HepG2 (cell line): ENCODE data around the gene RPL4. TPM values are rescaled to one million over a fixed set of nuclear protein-coding genes. Genes with fewer than 3 reads are reported as not detected.

Experiments used
- ATAC-seq: fragments of 200-7000 bp; cut with Tn5 transposase; 3 replicates; pipeline ENCODE4 v1.9.1; 2020; ENCODE audit warnings: mild to moderate bottlenecking, moderate library complexity
- BruUV-seq: library from RNA; stranded (reverse); fragments of 400-500 nt; replicated peaks from 2 replicates; lab custom pipeline; 2021; lab: Mats Ljungman, UMichigan
- CTCF ChIA-PET: fragments of 300-600 bp; formaldehyde crosslinking; extraction: SDS; loops from one replicate; lab custom pipeline; 2021; ENCODE audit warnings: low total read pairs, inconsistent platforms, low intra/inter-chr PET ratio; lab: Yijun Ruan, JAX
- POLR2A ChIA-PET: fragments of 350-600 bp; sonication (Branson Sonifier 250); formaldehyde crosslinking; loops from one replicate; lab custom pipeline; 2020; ENCODE audit warnings: antibody characterized with exemption, inconsistent platforms; lab: Yijun Ruan, JAX
- DNase-seq: peaks from one replicate; pipeline ENCODE4 v3.0.0-alpha.2; 2015; ENCODE audit warnings: low spot score
- FAIRE-seq: peaks from 3 replicates; lab custom pipeline; 2011; peaks lifted over from hg19 to GRCh38; lab: Jason Lieb, UNC
- H2AFZ ChIP-seq: one replicate; pipeline ENCODE4 v1.6.1; 2011; ENCODE audit warnings: low read length, inconsistent platforms
- H3K27ac ChIP-seq: fragments of 300-600 bp; 3 replicates; pipeline ENCODE4 v1.8.0; 2011; ENCODE audit warnings: mixed run types, mild to moderate bottlenecking, mixed read lengths, low read length, inconsistent platforms; ENCODE audit not compliant: insufficient read depth; ENCODE audit errors: extremely low read length
- H3K27me3 ChIP-seq, 2 experiments: fragments of 200-600 bp in 1 of 2; 2 replicates in 1 of 2; 3 replicates in 1 of 2; pipeline versions ENCODE4 v1.6.0 to v1.8.0; 2011; ENCODE audit warnings: low read length in 2 of 2, mild to moderate bottlenecking in 2 of 2, moderate library complexity in 2 of 2, inconsistent platforms in 1 of 2; ENCODE audit not compliant: insufficient read depth in 2 of 2, control insufficient read depth in 1 of 2
- H3K36me3 ChIP-seq, 2 experiments: fragments of 200-600 bp in 1 of 2; replicated peaks in 1 of 2; 2 replicates in 1 of 2; 3 replicates in 1 of 2; pipeline versions ENCODE4 v1.5.1 to v1.8.0; 2011; ENCODE audit warnings: low read length in 2 of 2, inconsistent platforms in 1 of 2; ENCODE audit not compliant: insufficient read depth in 2 of 2, control insufficient read depth in 1 of 2
- H3K4me1 ChIP-seq: 2 replicates; pipeline ENCODE4 v1.5.1; 2012; ENCODE audit warnings: low read length, inconsistent platforms; ENCODE audit not compliant: insufficient read depth
- H3K4me2 ChIP-seq: 2 replicates; pipeline ENCODE4 v1.6.0; 2011; ENCODE audit warnings: low read depth, low read length, inconsistent platforms
- H3K4me3 ChIP-seq, 3 experiments: fragments of 200-600 bp in 1 of 3; sonication (generic), shearing (Covaris generic) in 1 of 3; replicated peaks in 1 of 3; 2 replicates each; pipeline ENCODE4 v1.5.1; 2011 to 2016; ENCODE audit warnings: low read length in 3 of 3, inconsistent platforms in 2 of 3, low read depth in 2 of 3, mild to moderate bottlenecking in 2 of 3, control low read depth in 1 of 3, mixed read lengths in 1 of 3; ENCODE audit not compliant: insufficient read depth in 1 of 3
- H3K79me2 ChIP-seq: one replicate; pipeline ENCODE4 v1.6.1; 2011; ENCODE audit warnings: low read length, inconsistent platforms; ENCODE audit not compliant: insufficient read depth
- H3K9ac ChIP-seq: 2 replicates; pipeline ENCODE4 v1.6.0; 2011; ENCODE audit warnings: mild to moderate bottlenecking, low read depth, low read length, inconsistent platforms; ENCODE audit not compliant: insufficient read depth
- H3K9me3 ChIP-seq: 2 replicates; pipeline ENCODE4 v1.5.1; 2012; ENCODE audit warnings: mild to moderate bottlenecking, low read length
- H4K20me1 ChIP-seq: 2 replicates; pipeline ENCODE4 v1.6.0; 2011; ENCODE audit warnings: inconsistent platforms, mild to moderate bottlenecking, low read length, moderate library complexity; ENCODE audit not compliant: insufficient read depth
- AHR ChIP-seq: IDR thresholded peaks from 2 replicates; pipeline ENCODE4 v1.6.1; 2018; ENCODE audit warnings: missing genetic modification reagents, missing compliant biosample characterization
- KAT7 ChIP-seq: IDR thresholded peaks from 2 replicates; pipeline ENCODE4 v1.6.1; 2018; ENCODE audit warnings: borderline replicate concordance, missing compliant biosample characterization
- PLRG1 ChIP-seq: fragments of 450-650 bp; conservative IDR thresholded peaks from 2 replicates; pipeline ENCODE4 v1.6.1; 2016
- RCOR2 ChIP-seq: IDR thresholded peaks from 2 replicates; pipeline ENCODE4 v1.6.1; 2016; ENCODE audit warnings: missing biosample characterization, missing genetic modification reagents
- SAP130 ChIP-seq: IDR thresholded peaks from 2 replicates; pipeline ENCODE4 v1.6.1; 2016; ENCODE audit warnings: low read depth
- ZNF333 ChIP-seq: sonication (generic); formaldehyde crosslinking; IDR thresholded peaks from 2 replicates; pipeline ENCODE4 v1.4.0; 2020; ENCODE audit warnings: mild to moderate bottlenecking, missing genetic modification reagents, borderline replicate concordance
- ZNF335 ChIP-seq: sonication (generic); formaldehyde crosslinking; IDR thresholded peaks from 2 replicates; pipeline ENCODE4 v1.4.0; 2020; ENCODE audit warnings: missing genetic modification reagents
- ZNF501 ChIP-seq: sonication (generic); formaldehyde crosslinking; IDR thresholded peaks from 2 replicates; pipeline ENCODE4 v1.5.1; 2020; ENCODE audit warnings: mild to moderate bottlenecking, moderate library complexity, missing genetic modification reagents
- ZNF577 ChIP-seq: sonication (generic); formaldehyde crosslinking; IDR thresholded peaks from 2 replicates; pipeline ENCODE4 v1.4.0; 2020; ENCODE audit warnings: mild to moderate bottlenecking, low read depth, missing genetic modification reagents, borderline replicate concordance
- ZNF660 ChIP-seq: sonication (generic); formaldehyde crosslinking; IDR thresholded peaks from 2 replicates; pipeline ENCODE4 v1.5.1; 2020; ENCODE audit warnings: mild to moderate bottlenecking, low read depth, missing genetic modification reagents, borderline replicate concordance
- WGBS: methylation state at CpG from one replicate; pipeline ENCODE4 v1.1.6; 2017; ENCODE audit warnings: low lambda C conversion rate; 5-methylcytosine and 5-hydroxymethylcytosine counted together
- in situ Hi-C: cut with HindIII; loops from 2 replicates; pipeline ENCODE4 v1.10.0; 2017; ENCODE audit warnings: low pct_unique_long_range_greater_than_20kb; ENCODE audit not compliant: extremely low pct_ligation_motif_present
- intact Hi-C: fragments of 100-400 bp; cut with micrococcal nuclease; formaldehyde crosslinking; loops from one replicate; pipeline ENCODE4 v1.10.0; 2022; ENCODE audit not compliant: unreplicated experiment
- polyA plus RNA-seq, 8 experiments: library from polyadenylated mRNA; depleted of rRNA in 3 of 8; stranded (reverse) in 7 of 8; unstranded in 1 of 8; fragments of >200 nt; fragmentation: Illumina TruSeq in 4 of 8; extraction: Trizol in 4 of 8; gene quantifications; 2 replicates each; pipeline versions ENCODE4 v1.2.1 to v1.2.3, GENCODE V29; 2011 to 2016; ENCODE audit warnings: low read depth in 4 of 8, missing spikeins in 1 of 8, mixed read lengths in 1 of 8; ENCODE audit not compliant: insufficient read depth in 1 of 8
- total RNA-seq, 5 experiments: library from RNA; depleted of rRNA; stranded (reverse); fragments of >200 nt; fragmentation: Illumina TruSeq; extraction: Trizol; gene quantifications; 2 replicates each; pipeline ENCODE4 v1.2.3, GENCODE V29; 2016; ENCODE audit warnings: low read depth in 1 of 5
- TF ChIP-seq, protein P1 (sequence below): IDR thresholded peaks from 2 replicates; pipeline ENCODE4 v1.6.1; 2018; ENCODE audit warnings: missing genetic modification reagents, mild to moderate bottlenecking, missing compliant biosample characterization
- TF ChIP-seq, protein P2 (sequence below): sonication (generic); formaldehyde crosslinking; IDR thresholded peaks from 2 replicates; pipeline ENCODE4 v1.4.0; 2020; ENCODE audit warnings: mild to moderate bottlenecking, missing genetic modification reagents
- TF ChIP-seq, protein P3 (sequence below): sonication (generic); formaldehyde crosslinking; IDR thresholded peaks from 2 replicates; pipeline ENCODE4 v1.8.0; 2022; ENCODE audit warnings: mild to moderate bottlenecking, missing genetic modification reagents; ENCODE audit not compliant: insufficient replicate concordance
- TF ChIP-seq, protein P4 (sequence below): sonication (generic); formaldehyde crosslinking; IDR thresholded peaks from 2 replicates; pipeline ENCODE4 v1.4.0; 2020; ENCODE audit warnings: missing genetic modification reagents, mild to moderate bottlenecking, borderline replicate concordance

RPL4 gene
- total and polyA plus RNA-seq, 2 of the 13 experiments (the other 11 are each of a cell fraction or from before 2014, with no cell fraction given) = 3,630 to 3,960 TPM

DNA sequence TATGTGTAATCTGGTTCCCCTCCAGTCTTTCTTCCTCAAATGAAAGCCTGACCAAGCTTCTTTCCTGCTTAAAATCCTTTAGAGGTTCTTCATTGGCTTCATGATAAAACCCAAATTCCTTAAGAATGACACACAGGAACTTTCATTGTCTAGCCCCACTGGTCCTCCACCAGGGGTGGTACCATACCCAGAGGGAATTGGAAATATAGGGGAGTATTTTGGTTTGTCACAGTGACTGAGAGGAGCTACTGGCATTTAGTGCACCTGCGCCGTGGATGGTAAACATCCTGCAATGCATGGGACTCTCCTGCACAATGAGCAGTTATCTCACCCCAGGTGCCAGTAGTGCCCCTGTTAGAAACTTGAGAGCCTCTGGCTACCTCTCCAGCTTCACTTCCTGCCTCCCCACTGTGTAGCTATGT lies 11.3 kb upstream of the RPL4 start:
- Histone ChIP-seq H3K79me2 (no peaks in the 10 kb centered on the region), H3K9ac (no peak overlapping the region), H3K27me3 (no peaks in the 10 kb centered on the region), H4K20me1 (no peaks in the 10 kb centered on the region), H3K4me3 (no peak overlapping the region), H3K27ac (no peak overlapping the region), H3K9me3 (no peaks in the 10 kb centered on the region), H2AFZ (no peak overlapping the region), H3K4me2 (no peak overlapping the region), H3K36me3 (peaks cover 5 to 26% of the 10 kb centered on the region in 2 experiments; a peak in 4 of 5 replicates), H3K4me1 (no peaks in the 10 kb centered on the region)
- POLR2A ChIA-PET = no interaction called here
- no TSS peak for BruUV-seq
- FAIRE-seq (no peak), DNase-seq (no peak), ATAC-seq (no peak)
- in situ Hi-C loops = no loop called here
- 100% methylated on average over 2 of the region's 2 CpGs for WGBS
- intact Hi-C loops = no loop called here
- CTCF ChIA-PET = no interaction called here
- TF ChIP-seq AHR (CRISPR knock-in tag) (no peak), PLRG1 (no peak), RCOR2 (CRISPR knock-in tag) (no peak), SAP130 (no peak), ZNF660 (no peak), KAT7 (CRISPR knock-in tag) (no peak), ZNF333 (CRISPR knock-in tag) (no peak), ZNF335 (no peak), ZNF577 (CRISPR knock-in tag) (no peak), ZNF501 (CRISPR knock-in tag) (no peak)
- TF ChIP-seq, protein P1, sequence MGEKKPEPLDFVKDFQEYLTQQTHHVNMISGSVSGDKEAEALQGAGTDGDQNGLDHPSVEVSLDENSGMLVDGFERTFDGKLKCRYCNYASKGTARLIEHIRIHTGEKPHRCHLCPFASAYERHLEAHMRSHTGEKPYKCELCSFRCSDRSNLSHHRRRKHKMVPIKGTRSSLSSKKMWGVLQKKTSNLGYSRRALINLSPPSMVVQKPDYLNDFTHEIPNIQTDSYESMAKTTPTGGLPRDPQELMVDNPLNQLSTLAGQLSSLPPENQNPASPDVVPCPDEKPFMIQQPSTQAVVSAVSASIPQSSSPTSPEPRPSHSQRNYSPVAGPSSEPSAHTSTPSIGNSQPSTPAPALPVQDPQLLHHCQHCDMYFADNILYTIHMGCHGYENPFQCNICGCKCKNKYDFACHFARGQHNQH (CRISPR knock-in tag) = no peak
- TF ChIP-seq, protein P2, sequence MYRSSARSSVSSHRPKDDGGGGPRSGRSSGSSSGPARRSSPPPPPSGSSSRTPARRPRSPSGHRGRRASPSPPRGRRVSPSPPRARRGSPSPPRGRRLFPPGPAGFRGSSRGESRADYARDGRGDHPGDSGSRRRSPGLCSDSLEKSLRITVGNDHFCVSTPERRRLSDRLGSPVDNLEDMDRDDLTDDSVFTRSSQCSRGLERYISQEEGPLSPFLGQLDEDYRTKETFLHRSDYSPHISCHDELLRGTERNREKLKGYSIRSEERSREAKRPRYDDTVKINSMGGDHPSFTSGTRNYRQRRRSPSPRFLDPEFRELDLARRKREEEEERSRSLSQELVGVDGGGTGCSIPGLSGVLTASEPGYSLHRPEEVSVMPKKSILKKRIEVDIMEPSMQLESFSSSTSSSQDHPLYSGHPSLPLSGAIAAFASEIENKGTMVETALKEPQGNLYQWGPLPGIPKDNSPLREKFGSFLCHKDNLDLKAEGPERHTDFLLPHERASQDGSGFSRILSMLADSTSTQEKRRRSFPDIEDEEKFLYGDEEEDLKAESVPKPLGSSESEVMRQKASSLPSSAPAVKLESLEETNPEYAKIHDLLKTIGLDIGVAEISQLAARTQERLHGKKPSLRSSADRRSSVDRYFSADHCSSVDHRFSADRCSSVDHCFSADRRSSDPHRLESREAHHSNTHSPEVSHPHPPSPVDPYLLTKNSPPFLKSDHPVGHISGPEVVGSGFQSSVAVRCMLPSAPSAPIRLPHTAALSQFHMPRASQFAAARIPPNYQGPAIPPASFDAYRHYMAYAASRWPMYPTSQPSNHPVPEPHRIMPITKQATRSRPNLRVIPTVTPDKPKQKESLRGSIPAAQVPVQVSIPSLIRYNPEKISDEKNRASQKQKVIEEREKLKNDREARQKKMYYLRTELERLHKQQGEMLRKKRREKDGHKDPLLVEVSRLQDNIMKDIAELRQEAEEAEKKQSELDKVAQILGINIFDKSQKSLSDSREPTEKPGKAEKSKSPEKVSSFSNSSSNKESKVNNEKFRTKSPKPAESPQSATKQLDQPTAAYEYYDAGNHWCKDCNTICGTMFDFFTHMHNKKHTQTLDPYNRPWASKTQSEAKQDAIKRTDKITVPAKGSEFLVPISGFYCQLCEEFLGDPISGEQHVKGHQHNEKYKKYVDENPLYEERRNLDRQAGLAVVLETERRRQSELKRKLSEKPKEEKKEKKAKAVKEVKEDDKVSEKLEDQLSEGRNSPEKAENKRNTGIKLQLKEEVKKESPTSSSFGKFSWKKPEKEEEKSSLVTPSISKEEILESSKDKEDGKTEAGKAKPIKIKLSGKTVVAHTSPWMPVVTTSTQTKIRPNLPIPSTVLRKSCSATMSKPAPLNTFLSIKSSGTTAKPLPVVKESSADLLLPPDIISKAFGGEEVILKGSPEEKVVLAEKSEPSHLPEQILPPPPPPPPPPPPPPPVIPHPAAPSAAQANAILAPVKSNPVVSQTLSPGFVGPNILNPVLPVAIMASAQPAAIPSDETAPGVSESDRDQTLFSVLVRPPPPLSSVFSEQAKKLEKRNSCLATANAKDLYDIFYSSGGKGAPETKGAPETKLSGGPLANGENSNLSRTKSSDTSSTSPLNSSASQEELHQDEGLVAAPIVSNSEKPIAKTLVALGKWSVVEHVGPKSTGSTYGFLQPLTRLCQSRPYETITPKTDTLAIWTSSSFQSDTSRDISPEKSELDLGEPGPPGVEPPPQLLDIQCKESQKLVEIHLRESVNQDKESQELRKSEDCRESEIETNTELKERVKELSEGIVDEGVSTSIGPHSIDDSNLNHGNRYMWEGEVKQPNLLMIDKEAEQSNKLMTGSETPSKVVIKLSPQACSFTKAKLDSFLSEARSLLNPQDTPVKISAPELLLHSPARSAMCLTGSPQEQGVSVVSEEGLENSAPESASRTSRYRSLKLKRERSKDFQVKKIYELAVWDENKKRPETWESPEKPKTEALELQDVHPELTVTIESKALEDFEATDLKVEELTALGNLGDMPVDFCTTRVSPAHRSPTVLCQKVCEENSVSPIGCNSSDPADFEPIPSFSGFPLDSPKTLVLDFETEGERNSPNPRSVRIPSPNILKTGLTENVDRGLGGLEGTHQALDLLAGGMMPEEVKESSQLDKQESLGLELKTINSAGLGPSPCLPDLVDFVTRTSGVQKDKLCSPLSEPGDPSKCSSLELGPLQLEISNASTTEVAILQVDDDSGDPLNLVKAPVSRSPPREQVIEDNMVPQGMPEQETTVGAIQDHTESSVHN = no peak
- TF ChIP-seq, protein P3, sequence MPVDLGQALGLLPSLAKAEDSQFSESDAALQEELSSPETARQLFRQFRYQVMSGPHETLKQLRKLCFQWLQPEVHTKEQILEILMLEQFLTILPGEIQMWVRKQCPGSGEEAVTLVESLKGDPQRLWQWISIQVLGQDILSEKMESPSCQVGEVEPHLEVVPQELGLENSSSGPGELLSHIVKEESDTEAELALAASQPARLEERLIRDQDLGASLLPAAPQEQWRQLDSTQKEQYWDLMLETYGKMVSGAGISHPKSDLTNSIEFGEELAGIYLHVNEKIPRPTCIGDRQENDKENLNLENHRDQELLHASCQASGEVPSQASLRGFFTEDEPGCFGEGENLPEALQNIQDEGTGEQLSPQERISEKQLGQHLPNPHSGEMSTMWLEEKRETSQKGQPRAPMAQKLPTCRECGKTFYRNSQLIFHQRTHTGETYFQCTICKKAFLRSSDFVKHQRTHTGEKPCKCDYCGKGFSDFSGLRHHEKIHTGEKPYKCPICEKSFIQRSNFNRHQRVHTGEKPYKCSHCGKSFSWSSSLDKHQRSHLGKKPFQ (CRISPR knock-in tag) = no peak
- TF ChIP-seq, protein P4, sequence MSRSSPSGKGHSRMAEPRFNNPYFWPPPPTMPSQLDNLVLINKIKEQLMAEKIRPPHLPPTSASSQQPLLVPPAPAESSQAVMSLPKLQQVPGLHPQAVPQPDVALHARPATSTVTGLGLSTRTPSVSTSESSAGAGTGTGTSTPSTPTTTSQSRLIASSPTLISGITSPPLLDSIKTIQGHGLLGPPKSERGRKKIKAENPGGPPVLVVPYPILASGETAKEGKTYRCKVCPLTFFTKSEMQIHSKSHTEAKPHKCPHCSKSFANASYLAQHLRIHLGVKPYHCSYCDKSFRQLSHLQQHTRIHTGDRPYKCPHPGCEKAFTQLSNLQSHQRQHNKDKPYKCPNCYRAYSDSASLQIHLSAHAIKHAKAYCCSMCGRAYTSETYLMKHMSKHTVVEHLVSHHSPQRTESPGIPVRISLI = no peak
